Lower lobe of right lung (tissue), 2 donors: ENCODE results near the gene GCN1. TPM values are rescaled to one million over a fixed set of nuclear protein-coding genes. Genes with fewer than 3 reads are reported as not detected.

Source experiments
- ATAC-seq, 2 donors: fragments of 200-7000 bp; cut with Tn5 transposase; one replicate each; pipeline ENCODE4 v1.9.1; 2020 to 2022; ENCODE audit warnings: mild to moderate bottlenecking in 2 of 2, moderate library complexity in 2 of 2
- DNase-seq: peaks from one replicate; pipeline ENCODE4 v3.0.0-alpha.2; 2020
- H3K27ac ChIP-seq: fragments of 200-600 bp; one replicate; pipeline ENCODE4 v1.8.0; 2022
- H3K27me3 ChIP-seq: fragments of 200-600 bp; one replicate; pipeline ENCODE4 v1.8.0; 2022; ENCODE audit warnings: low read depth
- H3K36me3 ChIP-seq: fragments of 200-600 bp; one replicate; pipeline ENCODE4 v1.8.0; 2022; ENCODE audit warnings: mild to moderate bottlenecking
- H3K4me1 ChIP-seq: fragments of 200-600 bp; one replicate; pipeline ENCODE4 v1.8.0; 2022
- H3K4me3 ChIP-seq: fragments of 200-600 bp; one replicate; pipeline ENCODE4 v1.8.0; 2022; ENCODE audit warnings: mild to moderate bottlenecking
- H3K9me3 ChIP-seq: fragments of 200-600 bp; one replicate; pipeline ENCODE4 v1.8.0; 2022
- intact Hi-C: fragments of 100-400 bp; cut with DNase I; formaldehyde crosslinking; loops from one replicate; pipeline ENCODE4 v1.11.0; 2022
- total RNA-seq: library from RNA; stranded (reverse); fragmentation: NEBNext Ultra II Directional; extraction: Animal tissue kit (Norgen Biotek cat#: 25700); gene quantifications from one replicate; pipeline ENCODE4 v1.2.1, GENCODE V29; 2021
- TF ChIP-seq, protein P1 (sequence below): fragments of 200-600 bp; IDR thresholded peaks from one replicate; pipeline ENCODE4 v1.8.0; 2022; ENCODE audit warnings: antibody characterized with exemption, mild to moderate bottlenecking
- donor health status: DM: no; HTN: yes; CAD: no; lungs with severe emphysema.

Gene GCN1
- total RNA-seq, 1 donor from 2014 or later = 73.6 TPM

DNA sequence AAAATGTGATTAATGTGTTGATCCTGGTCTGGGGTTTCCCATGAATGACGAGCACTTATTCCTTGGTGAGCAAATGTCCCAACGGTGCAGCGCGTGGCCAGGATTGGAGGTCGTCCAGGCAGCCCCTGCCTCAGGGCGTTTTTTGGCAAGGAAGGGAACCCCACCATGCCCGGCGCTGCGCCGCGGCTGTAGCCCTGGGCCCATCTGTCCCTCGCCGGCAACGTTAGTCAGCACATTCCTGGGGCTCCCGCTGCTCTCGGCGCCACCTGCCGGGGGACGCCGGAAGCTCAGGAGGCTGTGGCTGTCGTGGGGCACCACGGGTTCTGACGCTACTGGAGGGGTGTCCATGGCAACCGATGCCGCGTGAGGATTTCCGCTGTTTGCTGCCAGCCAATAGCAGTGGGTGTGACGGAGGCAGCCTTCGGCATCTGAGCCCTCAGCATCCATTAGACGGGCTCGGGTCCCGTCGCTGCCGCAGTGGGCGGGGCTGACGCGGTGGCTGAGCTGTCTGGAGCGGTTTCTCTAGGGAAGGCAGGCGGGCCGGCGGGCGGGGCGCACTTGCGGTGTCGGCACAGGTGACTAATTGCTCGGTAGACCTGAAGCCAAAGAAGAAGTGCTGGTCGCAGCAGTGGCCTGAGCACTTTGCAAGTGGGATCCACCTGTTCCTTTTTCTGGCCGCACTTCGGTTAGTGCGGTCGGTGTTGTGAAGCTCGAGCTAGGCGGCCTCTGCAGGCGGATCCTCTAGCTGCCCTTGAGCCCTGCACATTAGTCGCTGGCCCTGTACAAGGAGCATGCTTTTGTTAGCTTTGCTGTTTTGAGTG, 107.5 kb downstream of the GCN1 start:
- H3K4me1 ChIP-seq = peaks cover 17% of the 10 kb centered on the region
- TF ChIP-seq, protein P1, sequence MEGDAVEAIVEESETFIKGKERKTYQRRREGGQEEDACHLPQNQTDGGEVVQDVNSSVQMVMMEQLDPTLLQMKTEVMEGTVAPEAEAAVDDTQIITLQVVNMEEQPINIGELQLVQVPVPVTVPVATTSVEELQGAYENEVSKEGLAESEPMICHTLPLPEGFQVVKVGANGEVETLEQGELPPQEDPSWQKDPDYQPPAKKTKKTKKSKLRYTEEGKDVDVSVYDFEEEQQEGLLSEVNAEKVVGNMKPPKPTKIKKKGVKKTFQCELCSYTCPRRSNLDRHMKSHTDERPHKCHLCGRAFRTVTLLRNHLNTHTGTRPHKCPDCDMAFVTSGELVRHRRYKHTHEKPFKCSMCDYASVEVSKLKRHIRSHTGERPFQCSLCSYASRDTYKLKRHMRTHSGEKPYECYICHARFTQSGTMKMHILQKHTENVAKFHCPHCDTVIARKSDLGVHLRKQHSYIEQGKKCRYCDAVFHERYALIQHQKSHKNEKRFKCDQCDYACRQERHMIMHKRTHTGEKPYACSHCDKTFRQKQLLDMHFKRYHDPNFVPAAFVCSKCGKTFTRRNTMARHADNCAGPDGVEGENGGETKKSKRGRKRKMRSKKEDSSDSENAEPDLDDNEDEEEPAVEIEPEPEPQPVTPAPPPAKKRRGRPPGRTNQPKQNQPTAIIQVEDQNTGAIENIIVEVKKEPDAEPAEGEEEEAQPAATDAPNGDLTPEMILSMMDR = peak; percentile 97
- ATAC-seq (peak; percentile 97 to 98), DNase-seq (peak; percentile 99)
- peak overlapping the region; percentile 42 for H3K4me3 ChIP-seq
- H3K36me3 ChIP-seq = no peaks in the 10 kb centered on the region
- intact Hi-C loops = no loop called here
- H3K27ac ChIP-seq = peak overlapping the region; percentile 60
- H3K9me3 ChIP-seq = no peaks in the 10 kb centered on the region
- H3K27me3 ChIP-seq = no peaks in the 10 kb centered on the region

DNA sequence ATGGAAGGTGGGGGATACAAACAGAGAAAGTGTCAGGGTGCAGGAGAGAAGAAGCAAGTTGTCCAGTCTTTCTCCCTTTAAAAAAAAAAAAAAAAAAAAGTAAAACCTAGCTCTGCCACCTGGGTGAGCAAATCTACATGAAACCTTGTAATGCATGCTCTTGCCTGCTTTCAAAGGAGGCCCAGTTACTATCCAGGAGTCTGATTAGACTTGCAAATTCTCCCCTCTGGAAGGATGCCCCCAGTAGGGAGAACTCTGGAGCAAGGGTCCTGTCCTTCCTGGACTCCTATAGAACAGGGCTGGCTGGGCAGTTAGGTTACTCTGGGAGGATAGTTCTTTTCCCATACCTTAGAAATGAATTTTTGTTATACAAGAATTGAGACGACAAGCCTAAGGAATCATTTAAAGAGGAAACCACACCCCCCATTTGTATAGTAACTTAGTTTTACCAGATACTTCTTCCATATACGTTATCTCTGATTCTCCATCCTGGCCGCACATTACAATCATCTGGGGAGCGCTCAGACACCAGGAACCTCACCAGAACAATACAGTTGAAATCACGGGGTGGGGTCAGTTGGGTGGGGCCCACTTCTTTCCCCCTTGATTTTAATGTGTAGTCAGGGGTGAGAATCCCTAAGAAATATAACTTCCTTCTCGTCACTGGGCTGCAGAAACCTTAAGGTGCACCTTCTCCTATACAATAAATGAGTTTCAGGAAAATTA, 108.4 kb downstream of the GCN1 start:
- intact Hi-C loops = no loop called here
- peak overlapping the region; percentile 60 for H3K27ac ChIP-seq
- peak overlapping the region; percentile 42 for H3K4me3 ChIP-seq

DNA sequence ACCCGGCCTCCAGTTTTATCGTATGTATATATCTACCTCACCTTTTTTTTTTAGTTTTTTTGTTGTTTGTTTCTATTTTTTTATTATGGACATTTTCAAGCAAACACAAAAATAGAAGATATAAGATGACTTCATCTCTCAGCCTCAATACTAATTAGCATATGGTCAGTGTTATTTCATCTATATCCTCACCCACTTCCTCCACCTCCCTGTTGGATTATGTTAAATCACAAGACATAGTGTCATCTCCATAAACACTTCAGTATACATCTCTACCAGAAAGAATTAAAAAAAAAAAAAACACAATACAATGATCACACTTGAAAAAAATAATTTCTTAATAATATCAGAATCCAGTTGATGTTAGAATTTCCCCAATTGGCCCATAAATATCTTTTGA, 112.9 kb downstream of the GCN1 start:
- no peak for ATAC-seq
- no peak for DNase-seq
- Histone ChIP-seq H3K9me3 (no peaks in the 10 kb centered on the region), H3K4me1 (peaks cover 4% of the 10 kb centered on the region), H3K27me3 (peaks cover 4% of the 10 kb centered on the region), H3K27ac (no peak overlapping the region), H3K4me3 (no peak overlapping the region), H3K36me3 (no peaks in the 10 kb centered on the region)
- intact Hi-C loops = no loop called here
- TF ChIP-seq, protein P1 = no peak

More for the DNA sequence above, 108.4 kb downstream of the GCN1 start:
- Histone ChIP-seq H3K36me3 (no peaks in the 10 kb centered on the region), H3K27me3 (no peaks in the 10 kb centered on the region), H3K9me3 (no peaks in the 10 kb centered on the region), H3K4me1 (peaks cover 17% of the 10 kb centered on the region)
- DNase-seq (peak; percentile 13), ATAC-seq (no peak)
- TF ChIP-seq, protein P1 = no peak

DNA sequence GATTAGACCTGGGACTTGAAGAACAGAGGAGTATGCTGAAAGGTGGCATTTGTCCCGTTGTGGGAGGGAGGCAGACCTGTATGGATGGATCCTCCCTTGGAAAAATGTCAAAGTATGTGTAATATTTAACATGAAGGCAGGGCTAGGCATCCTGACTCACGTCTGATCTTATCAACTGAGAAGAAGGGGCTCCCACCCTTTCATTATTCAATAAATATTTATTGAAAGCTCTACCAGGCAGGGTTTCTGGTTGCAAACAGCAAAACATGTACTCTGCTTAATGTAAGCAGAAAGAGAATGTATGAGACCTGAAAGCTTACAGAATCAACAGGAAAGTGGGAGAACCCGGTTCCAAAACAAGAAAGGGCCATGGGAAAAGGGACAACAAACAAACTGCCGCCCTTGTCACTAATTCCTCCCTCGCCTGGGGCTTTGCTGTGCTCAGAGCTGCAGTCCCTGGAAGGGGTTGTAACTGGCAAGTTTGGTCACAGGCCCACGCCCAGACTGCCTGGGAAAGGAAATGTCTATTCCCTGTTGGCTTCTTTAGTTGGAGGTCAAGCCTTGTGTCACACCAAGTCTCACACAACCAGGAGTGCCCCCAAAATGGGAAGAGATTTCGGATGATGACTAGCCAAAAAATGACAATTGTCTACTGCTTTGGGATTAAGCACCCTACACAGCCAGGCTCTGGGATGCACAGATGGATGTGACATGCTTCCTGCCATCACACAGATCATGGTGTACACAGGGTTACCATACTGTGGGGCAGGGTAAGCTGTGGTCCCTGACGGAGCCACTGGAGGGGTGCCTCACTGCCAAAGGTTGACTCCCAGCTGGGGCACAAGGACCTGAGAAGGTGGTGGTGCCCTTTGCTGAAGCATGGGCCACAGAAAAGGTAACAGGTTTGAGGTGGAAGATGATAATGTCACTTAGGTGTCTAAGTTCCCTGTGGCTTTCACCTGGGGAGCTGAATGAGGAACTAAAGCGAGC, 114.8 kb downstream of the GCN1 start:
- no peak for DNase-seq
- no peaks in the 10 kb centered on the region for H3K36me3 ChIP-seq
- no peaks in the 10 kb centered on the region for H3K4me1 ChIP-seq
- H3K27me3 ChIP-seq = peaks cover 4% of the 10 kb centered on the region
- H3K27ac ChIP-seq = no peak overlapping the region
- ATAC-seq = no peak
- TF ChIP-seq, protein P1 = no peak
- intact Hi-C loops = no loop called here
- H3K9me3 ChIP-seq = no peaks in the 10 kb centered on the region
- no peak overlapping the region for H3K4me3 ChIP-seq

DNA sequence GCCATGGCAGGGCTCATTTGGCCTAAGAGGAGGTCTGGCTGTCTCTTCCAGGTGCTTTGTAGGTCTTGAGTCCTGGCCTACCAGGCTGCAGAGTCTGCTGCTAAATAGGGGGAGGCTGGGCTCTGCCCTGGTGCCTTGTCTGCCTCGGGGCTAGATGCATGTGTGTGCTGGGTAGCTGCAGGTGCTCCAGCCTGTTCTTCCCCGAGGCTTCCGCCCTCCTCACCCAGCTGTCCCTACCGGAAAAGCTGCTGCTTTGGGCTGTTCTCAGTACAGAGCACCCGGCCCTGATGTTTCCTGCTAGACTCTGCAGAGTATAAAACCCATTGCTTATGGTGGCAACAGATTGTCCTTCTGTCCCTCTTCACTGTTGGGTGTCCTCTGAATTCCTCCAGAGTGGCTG, 115.6 kb downstream of the GCN1 start:
- no peak for ATAC-seq
- no peak for DNase-seq
- no peak overlapping the region for H3K4me3 ChIP-seq
- no peaks in the 10 kb centered on the region for H3K9me3 ChIP-seq
- intact Hi-C loops = no loop called here
- H3K36me3 ChIP-seq = no peaks in the 10 kb centered on the region
- TF ChIP-seq, protein P1 = no peak
- no peaks in the 10 kb centered on the region for H3K4me1 ChIP-seq
- peaks cover 4% of the 10 kb centered on the region for H3K27me3 ChIP-seq
- H3K27ac ChIP-seq = no peak overlapping the region
